ENCODE measurements around the gene CRADD. TPM values are rescaled to one million over a fixed set of nuclear protein-coding genes. Genes with fewer than 3 reads are reported as not detected.

The CRADD gene
- total and polyA plus RNA-seq, 2 donors (not counting 3 experiments of a cell fraction or from before 2014, with no cell fraction given) = 11.7 to 14.5 TPM

- Histone ChIP-seq H3K27ac (ENCODE audit: insufficient read depth, low read depth, low read length) (no peak overlapping the region), H4K20me1 (replicated peaks; ENCODE audit: control insufficient read depth, extremely low read depth, insufficient read depth, low read length) (no peaks in the 10 kb centered on the region), H3K27me3 (ENCODE audit: control insufficient read depth in 2 of 2, insufficient read depth in 2 of 2, low read length in 2 of 2) (peaks cover 0 to 3% of the 10 kb centered on the region in 2 experiments), H3K36me3 (ENCODE audit: control insufficient read depth in 2 of 2, extremely low read depth in 1 of 2, insufficient read depth in 2 of 2, low read length in 2 of 2) (no peaks in the 10 kb centered on the region), H3K9ac (replicated peaks; ENCODE audit: extremely low read depth, insufficient read depth, low read length) (no peak overlapping the region), H2AFZ (ENCODE audit: low read depth, low read length) (no peak overlapping the region), H3K4me3 (replicated peaks in 1 of 3; ENCODE audit: insufficient read depth in 1 of 3, low read depth in 1 of 3, low read length in 3 of 3) (no peak overlapping the region), H3K79me2 (ENCODE audit: control insufficient read depth, insufficient read depth, low read length) (no peaks in the 10 kb centered on the region), H3K4me2 (ENCODE audit: insufficient read depth, low read length) (no peak overlapping the region), H3K9me1 (replicated peaks; ENCODE audit: control insufficient read depth, extremely low read depth, insufficient read depth, low read length) (no peaks in the 10 kb centered on the region), H3K9me3 (replicated peaks; ENCODE audit: control insufficient read depth, insufficient read depth, low read length) (no peaks in the 10 kb centered on the region), H3K4me1 (ENCODE audit: control insufficient read depth, extremely low read depth, insufficient read depth, low read length) (no peaks in the 10 kb centered on the region)
- intact Hi-C loops (cut with micrococcal nuclease) (no loop called here), dilution Hi-C loops (cut with MboI; ENCODE audit: extremely low pct_ligation_motif_present, low sequenced_read_pairs) (no loop called here)
- POLR2A ChIA-PET = no interaction called here
- FAIRE-seq (no peak), DNase-seq (ENCODE audit: low read depth, low spot score) (no peak)
- TF ChIP-seq MYC (IDR thresholded peaks at IDR 0.05; ENCODE audit: low read depth, low read length) (no peak), POLR2AphosphoS5 (IDR thresholded peaks at IDR 0.05; ENCODE audit: insufficient read depth, low read depth, low read length) (no peak), GATA2 (IDR thresholded peaks at IDR 0.05; ENCODE audit: insufficient read depth, insufficient read length, low read depth, low read length) (no peak), FOS (IDR thresholded peaks at IDR 0.05; ENCODE audit: borderline replicate concordance, insufficient read depth, low read length) (no peak)
- TF ChIP-seq, protein P1, sequence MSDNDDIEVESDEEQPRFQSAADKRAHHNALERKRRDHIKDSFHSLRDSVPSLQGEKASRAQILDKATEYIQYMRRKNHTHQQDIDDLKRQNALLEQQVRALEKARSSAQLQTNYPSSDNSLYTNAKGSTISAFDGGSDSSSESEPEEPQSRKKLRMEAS (IDR thresholded peaks at IDR 0.05; ENCODE audit: insufficient read depth, insufficient read length) = no peak
- BruUV-seq (replicated peaks) = no TSS peak
- CTCF ChIA-PET = interaction anchor here (1.0 to 1.2 kb wide), 2 partner anchors 10 to 101 kb away, joined by 3 read pairs; no protein-coding TSS in a partner anchor
These were observed 191.6 kb downstream of the CRADD start for GRCh38 chr12:93868771-93869170.

- H3K27me3 ChIP-seq (ENCODE audit: control insufficient read depth in 2 of 2, insufficient read depth in 2 of 2, low read length in 2 of 2) = peaks cover 0 to 3% of the 10 kb centered on the region in 2 experiments
- no peaks in the 10 kb centered on the region for H3K36me3 ChIP-seq (ENCODE audit: control insufficient read depth in 2 of 2, extremely low read depth in 1 of 2, insufficient read depth in 2 of 2, low read length in 2 of 2)
- dilution Hi-C loops (cut with MboI; ENCODE audit: extremely low pct_ligation_motif_present, low sequenced_read_pairs) = no loop called here
- no peaks in the 10 kb centered on the region for H3K9me1 ChIP-seq (replicated peaks; ENCODE audit: control insufficient read depth, extremely low read depth, insufficient read depth, low read length)
- intact Hi-C loops (cut with micrococcal nuclease) = no loop called here
- FAIRE-seq = no peak
- CTCF ChIA-PET = no interaction called here
- no TSS peak for BruUV-seq (replicated peaks)
- no peak overlapping the region for H3K9ac ChIP-seq (replicated peaks; ENCODE audit: extremely low read depth, insufficient read depth, low read length)
- DNase-seq (ENCODE audit: low read depth, low spot score) = no peak
- TF ChIP-seq, protein P1 (IDR thresholded peaks at IDR 0.05; ENCODE audit: insufficient read depth, insufficient read length) = no peak
- TF ChIP-seq EZH2 (IDR thresholded peaks at IDR 0.05; ENCODE audit: borderline replicate concordance, low read depth, low read length, severe bottlenecking) (no peak), POLR2A (IDR thresholded peaks at IDR 0.05; ENCODE audit: low read depth, low read length) (no peak), POLR2AphosphoS5 (IDR thresholded peaks at IDR 0.05; ENCODE audit: insufficient read depth, low read depth, low read length) (no peak), JUN (IDR thresholded peaks at IDR 0.05; ENCODE audit: borderline replicate concordance, insufficient read depth, insufficient read length, low read depth) (no peak), MYC (IDR thresholded peaks at IDR 0.05; ENCODE audit: low read depth, low read length) (no peak), FOS (IDR thresholded peaks at IDR 0.05; ENCODE audit: borderline replicate concordance, insufficient read depth, low read length) (no peak), GATA2 (IDR thresholded peaks at IDR 0.05; ENCODE audit: insufficient read depth, insufficient read length, low read depth, low read length) (no peak)
- TF ChIP-seq, protein P2, sequence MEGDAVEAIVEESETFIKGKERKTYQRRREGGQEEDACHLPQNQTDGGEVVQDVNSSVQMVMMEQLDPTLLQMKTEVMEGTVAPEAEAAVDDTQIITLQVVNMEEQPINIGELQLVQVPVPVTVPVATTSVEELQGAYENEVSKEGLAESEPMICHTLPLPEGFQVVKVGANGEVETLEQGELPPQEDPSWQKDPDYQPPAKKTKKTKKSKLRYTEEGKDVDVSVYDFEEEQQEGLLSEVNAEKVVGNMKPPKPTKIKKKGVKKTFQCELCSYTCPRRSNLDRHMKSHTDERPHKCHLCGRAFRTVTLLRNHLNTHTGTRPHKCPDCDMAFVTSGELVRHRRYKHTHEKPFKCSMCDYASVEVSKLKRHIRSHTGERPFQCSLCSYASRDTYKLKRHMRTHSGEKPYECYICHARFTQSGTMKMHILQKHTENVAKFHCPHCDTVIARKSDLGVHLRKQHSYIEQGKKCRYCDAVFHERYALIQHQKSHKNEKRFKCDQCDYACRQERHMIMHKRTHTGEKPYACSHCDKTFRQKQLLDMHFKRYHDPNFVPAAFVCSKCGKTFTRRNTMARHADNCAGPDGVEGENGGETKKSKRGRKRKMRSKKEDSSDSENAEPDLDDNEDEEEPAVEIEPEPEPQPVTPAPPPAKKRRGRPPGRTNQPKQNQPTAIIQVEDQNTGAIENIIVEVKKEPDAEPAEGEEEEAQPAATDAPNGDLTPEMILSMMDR (IDR thresholded peaks at IDR 0.05; ENCODE audit: extremely low read depth in 1 of 2, insufficient read depth in 1 of 2, low read depth in 1 of 2, low read length in 2 of 2) = no peak
- no peaks in the 10 kb centered on the region for H3K79me2 ChIP-seq (ENCODE audit: control insufficient read depth, insufficient read depth, low read length)
- H3K4me3 ChIP-seq (replicated peaks in 1 of 3; ENCODE audit: insufficient read depth in 1 of 3, low read depth in 1 of 3, low read length in 3 of 3) = no peak overlapping the region
- no peak overlapping the region for H3K27ac ChIP-seq (ENCODE audit: insufficient read depth, low read depth, low read length)
- H2AFZ ChIP-seq (ENCODE audit: low read depth, low read length) = no peak overlapping the region
- H4K20me1 ChIP-seq (replicated peaks; ENCODE audit: control insufficient read depth, extremely low read depth, insufficient read depth, low read length) = no peaks in the 10 kb centered on the region
- no peaks in the 10 kb centered on the region for H3K9me3 ChIP-seq (replicated peaks; ENCODE audit: control insufficient read depth, insufficient read depth, low read length)
- no peaks in the 10 kb centered on the region for H3K4me1 ChIP-seq (ENCODE audit: control insufficient read depth, extremely low read depth, insufficient read depth, low read length)
- POLR2A ChIA-PET = no interaction called here
- no peak overlapping the region for H3K4me2 ChIP-seq (ENCODE audit: insufficient read depth, low read length)
These were observed 193.0 kb downstream of the CRADD start for GRCh38 chr12:93870020-93870795.
